K562 (cell line): ENCODE measurements around the gene ZKSCAN5. TPM values are rescaled to one million over a fixed set of nuclear protein-coding genes. Genes with fewer than 3 reads are reported as not detected.

ENCODE experiments used
- ATAC-seq: fragments of 200-7000 bp; cut with Tn5 transposase; 3 replicates; pipeline ENCODE4 v1.9.1; 2020; ENCODE audit warnings: moderate library complexity
- BruUV-seq: library from RNA; stranded (reverse); fragments of 400-500 nt; replicated peaks from 2 replicates; lab custom pipeline; 2021; lab: Mats Ljungman, UMichigan
- CTCF ChIA-PET: fragments of 300-600 bp; formaldehyde crosslinking; extraction: SDS; loops from one replicate; lab custom pipeline; 2021; ENCODE audit warnings: low intra/inter-chr PET ratio; lab: Yijun Ruan, JAX
- POLR2A ChIA-PET: fragments of 300-600, 350-650 bp; sonication (Branson Sonifier 250); formaldehyde crosslinking; extraction: SDS; loops from one replicate; lab custom pipeline; 2021; ENCODE audit warnings: antibody characterized with exemption, inconsistent platforms; lab: Yijun Ruan, JAX
- DNase-seq, 4 experiments: peaks; one replicate each; pipeline versions ENCODE4 v3.0.0 to v3.0.0-alpha.2; 2011 to 2018; ENCODE audit warnings: low spot score in 3 of 4, mixed read lengths in 3 of 4; ENCODE audit errors: extremely low read depth in 1 of 4
- FAIRE-seq: peaks from 2 replicates; lab custom pipeline; 2011; peaks lifted over from hg19 to GRCh38; lab: Jason Lieb, UNC
- H2AFZ ChIP-seq: 2 replicates; pipeline ENCODE4 v1.6.0; 2011; ENCODE audit warnings: low read depth, low read length, control low read depth, inconsistent platforms
- H3K27ac ChIP-seq: fragments of 200-600 bp; 3 replicates; pipeline ENCODE4 v1.8.0; 2011; ENCODE audit warnings: low read depth, mild to moderate bottlenecking, control low read depth, inconsistent platforms, low read length, moderate library complexity, mixed read lengths; ENCODE audit errors: extremely low read depth
- H3K27me3 ChIP-seq, 2 experiments: fragments of 300-600 bp in 1 of 2; 2 replicates in 1 of 2; 3 replicates in 1 of 2; pipeline versions ENCODE4 v1.6.0 to v1.8.0; 2011; ENCODE audit warnings: inconsistent platforms in 2 of 2, low read length in 2 of 2, mild to moderate bottlenecking in 1 of 2, mixed read lengths in 1 of 2, moderate library complexity in 1 of 2; ENCODE audit not compliant: control insufficient read depth in 2 of 2, insufficient read depth in 2 of 2
- H3K36me3 ChIP-seq: fragments of 300-600 bp; 3 replicates; pipeline ENCODE4 v1.8.0; 2011; ENCODE audit warnings: mild to moderate bottlenecking, low read length, inconsistent platforms; ENCODE audit not compliant: control insufficient read depth, insufficient read depth
- H3K4me1 ChIP-seq, 2 experiments: fragments of 200-600 bp in 1 of 2; replicated peaks in 1 of 2; 2 replicates in 1 of 2; 3 replicates in 1 of 2; pipeline versions ENCODE4 v1.5.1 to v1.8.0; 2011; ENCODE audit warnings: inconsistent platforms in 2 of 2, low read length in 2 of 2, mild to moderate bottlenecking in 1 of 2, mixed read lengths in 1 of 2, moderate library complexity in 1 of 2; ENCODE audit not compliant: control insufficient read depth in 2 of 2, insufficient read depth in 2 of 2
- H3K4me2 ChIP-seq: 2 replicates; pipeline ENCODE4 v1.6.1; 2011; ENCODE audit warnings: low read length, control low read depth, inconsistent platforms, mixed read lengths; ENCODE audit not compliant: insufficient read depth
- H3K4me3 ChIP-seq: fragments of 200-600 bp; sonication (generic), shearing (Covaris generic); 2 replicates; pipeline ENCODE4 v1.5.1; 2016; ENCODE audit warnings: control low read depth, inconsistent platforms
- H3K79me2 ChIP-seq: fragments of 200-600 bp; 3 replicates; pipeline ENCODE4 v1.8.0; 2011; ENCODE audit warnings: low read length, inconsistent platforms; ENCODE audit not compliant: control insufficient read depth, insufficient read depth
- H3K9ac ChIP-seq, 2 experiments: 2 replicates each; pipeline versions ENCODE4 v1.6.0 to v1.6.1; 2011; ENCODE audit warnings: low read depth in 2 of 2, low read length in 2 of 2, control low read depth in 1 of 2, inconsistent platforms in 1 of 2, mild to moderate bottlenecking in 1 of 2, mixed read lengths in 1 of 2; ENCODE audit not compliant: insufficient read depth in 1 of 2
- H3K9me1 ChIP-seq: one replicate; pipeline ENCODE4 v1.6.0; 2011; ENCODE audit warnings: inconsistent platforms, mild to moderate bottlenecking, low read length, moderate library complexity; ENCODE audit not compliant: control insufficient read depth, insufficient read depth
- H3K9me3 ChIP-seq: replicated peaks from 2 replicates; pipeline ENCODE4 v1.5.1; 2011; ENCODE audit warnings: low read depth, low read length, inconsistent platforms; ENCODE audit not compliant: control insufficient read depth, insufficient read depth
- H4K20me1 ChIP-seq: replicated peaks from 2 replicates; pipeline ENCODE4 v1.6.1; 2011; ENCODE audit warnings: low read length, inconsistent platforms, mixed read lengths; ENCODE audit not compliant: control insufficient read depth, insufficient read depth
- PTBP1 ChIP-seq: fragments of 200-400 bp; formaldehyde crosslinking; IDR thresholded peaks from 2 replicates; pipeline ENCODE4 v1.6.1; 2017; ENCODE audit warnings: low read depth, low read length
- SIX5 ChIP-seq, 2 experiments: IDR thresholded peaks; 2 replicates each; pipeline ENCODE4 v1.6.1; 2011; ENCODE audit warnings: low read length in 2 of 2, borderline replicate concordance in 1 of 2, low read depth in 1 of 2, mild to moderate bottlenecking in 1 of 2, moderate library complexity in 1 of 2; ENCODE audit not compliant: insufficient read depth in 1 of 2
- ZMIZ1 ChIP-seq, 2 experiments: fragments of 150-350 bp in 1 of 2; IDR thresholded peaks; 2 replicates each; pipeline ENCODE4 v1.6.1; 2012 to 2016; ENCODE audit warnings: low read depth in 2 of 2, low read length in 2 of 2, mild to moderate bottlenecking in 1 of 2, moderate library complexity in 1 of 2
- ZNF511 ChIP-seq: sonication (generic); formaldehyde crosslinking; IDR thresholded peaks from 2 replicates; pipeline ENCODE4 v1.8.0; 2022; ENCODE audit warnings: mild to moderate bottlenecking, missing genetic modification reagents
- WGBS: fragments of 100-300 bp; shearing (Covaris generic); methylation state at CpG from one replicate; pipeline ENCODE4 v1.1.6; 2016; ENCODE audit warnings: low coverage, mixed read lengths; ENCODE audit not compliant: insufficient coverage; ENCODE audit errors: missing lambda C conversion rate; 5-methylcytosine and 5-hydroxymethylcytosine counted together
- in situ Hi-C: fragments of 300-500 bp; cut with MboI; formaldehyde crosslinking; loops from 4 replicates; pipeline ENCODE4 v1.15.0; 2018; ENCODE audit warnings: inconsistent platforms, mixed read lengths
- intact Hi-C: fragments of 100-400 bp; cut with micrococcal nuclease; formaldehyde crosslinking; loops from 2 replicates; pipeline ENCODE4 v1.14.2; 2022
- polyA plus RNA-seq, 8 experiments: library from polyadenylated mRNA; depleted of rRNA in 4 of 8; stranded (reverse) in 5 of 8; unstranded in 3 of 8; fragments of >200 nt; fragmentation: Nextera tagmentation in 2 of 8; fragmentation: Illumina TruSeq in 1 of 8; extraction: Ambion mirVana in 2 of 8; extraction: Trizol in 1 of 8; gene quantifications; 2 replicates each; pipeline versions ENCODE4 v1.2.1 to v1.2.3, GENCODE V29; 2011 to 2014; ENCODE audit warnings: inconsistent platforms in 1 of 8, missing spikeins in 1 of 8
- total RNA-seq, 7 experiments: library from RNA; depleted of rRNA in 6 of 7; stranded (reverse); fragments of >200 nt in 6 of 7; fragmentation: Illumina TruSeq in 2 of 7; extraction: Trizol in 2 of 7; gene quantifications; 2 replicates each; pipeline versions ENCODE4 v1.2.1 to v1.2.3, GENCODE V29; 2011 to 2021; ENCODE audit warnings: low replicate concordance in 1 of 7
- TF ChIP-seq, protein P1 (sequence below), 2 experiments: fragments of 450-650 bp in 1 of 2; sonication (generic) in 1 of 2; formaldehyde crosslinking in 1 of 2; IDR thresholded peaks; 2 replicates each; pipeline versions ENCODE4 v1.7.1 to v1.9.0; 2016 to 2022; ENCODE audit warnings: inconsistent platforms in 1 of 2, mild to moderate bottlenecking in 1 of 2, missing genetic modification reagents in 1 of 2

Gene ZKSCAN5
- total and polyA plus RNA-seq, 9 of the 15 experiments (the other 6 are each of a cell fraction or from before 2014, with no cell fraction given): 4.2 to 19.0 (median 15.0) TPM

- Histone ChIP-seq H3K79me2 (no peaks in the 10 kb centered on the region), H3K4me2 (no peak overlapping the region), H3K4me1 (peaks cover 0 to 17% of the 10 kb centered on the region in 2 experiments; a peak in 2 of 5 replicates), H3K9me1 (no peaks in the 10 kb centered on the region), H3K36me3 (0 out of 3 replicates have a peak, but pooled peaks cover 3% of the 10 kb centered on the region), H2AFZ (no peak overlapping the region), H3K9ac (no peak overlapping the region; a peak in 1 of 4 replicates)
- POLR2A ChIA-PET: interaction anchor here (0.6 kb wide), 1 partner anchor 359 kb away, joined by 3 read pairs; no protein-coding TSS in a partner anchor
- CTCF ChIA-PET: no interaction called here
- 56% methylated on average over 9 of the region's 10 CpGs for WGBS
- ATAC-seq: no peak
- no peak for TF ChIP-seq ZNF511
- TF ChIP-seq ZMIZ1 (IDR thresholded peaks at IDR 0.05; ENCODE audit: low read depth in 2 of 2, low read length in 2 of 2): no peak
- no peak for TF ChIP-seq PTBP1
- TF ChIP-seq, protein P1, sequence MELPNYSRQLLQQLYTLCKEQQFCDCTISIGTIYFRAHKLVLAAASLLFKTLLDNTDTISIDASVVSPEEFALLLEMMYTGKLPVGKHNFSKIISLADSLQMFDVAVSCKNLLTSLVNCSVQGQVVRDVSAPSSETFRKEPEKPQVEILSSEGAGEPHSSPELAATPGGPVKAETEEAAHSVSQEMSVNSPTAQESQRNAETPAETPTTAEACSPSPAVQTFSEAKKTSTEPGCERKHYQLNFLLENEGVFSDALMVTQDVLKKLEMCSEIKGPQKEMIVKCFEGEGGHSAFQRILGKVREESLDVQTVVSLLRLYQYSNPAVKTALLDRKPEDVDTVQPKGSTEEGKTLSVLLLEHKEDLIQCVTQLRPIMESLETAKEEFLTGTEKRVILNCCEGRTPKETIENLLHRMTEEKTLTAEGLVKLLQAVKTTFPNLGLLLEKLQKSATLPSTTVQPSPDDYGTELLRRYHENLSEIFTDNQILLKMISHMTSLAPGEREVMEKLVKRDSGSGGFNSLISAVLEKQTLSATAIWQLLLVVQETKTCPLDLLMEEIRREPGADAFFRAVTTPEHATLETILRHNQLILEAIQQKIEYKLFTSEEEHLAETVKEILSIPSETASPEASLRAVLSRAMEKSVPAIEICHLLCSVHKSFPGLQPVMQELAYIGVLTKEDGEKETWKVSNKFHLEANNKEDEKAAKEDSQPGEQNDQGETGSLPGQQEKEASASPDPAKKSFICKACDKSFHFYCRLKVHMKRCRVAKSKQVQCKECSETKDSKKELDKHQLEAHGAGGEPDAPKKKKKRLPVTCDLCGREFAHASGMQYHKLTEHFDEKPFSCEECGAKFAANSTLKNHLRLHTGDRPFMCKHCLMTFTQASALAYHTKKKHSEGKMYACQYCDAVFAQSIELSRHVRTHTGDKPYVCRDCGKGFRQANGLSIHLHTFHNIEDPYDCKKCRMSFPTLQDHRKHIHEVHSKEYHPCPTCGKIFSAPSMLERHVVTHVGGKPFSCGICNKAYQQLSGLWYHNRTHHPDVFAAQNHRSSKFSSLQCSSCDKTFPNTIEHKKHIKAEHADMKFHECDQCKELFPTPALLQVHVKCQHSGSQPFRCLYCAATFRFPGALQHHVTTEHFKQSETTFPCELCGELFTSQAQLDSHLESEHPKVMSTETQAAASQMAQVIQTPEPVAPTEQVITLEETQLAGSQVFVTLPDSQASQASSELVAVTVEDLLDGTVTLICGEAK (IDR thresholded peaks at IDR 0.05): peak; percentile 73
- TF ChIP-seq, protein P1 (CRISPR knock-in tag; IDR thresholded peaks at IDR 0.05): no peak
- no peak for TF ChIP-seq SIX5 (IDR thresholded peaks at IDR 0.05; ENCODE audit: borderline replicate concordance in 1 of 2, insufficient read depth in 1 of 2, low read depth in 1 of 2, low read length in 2 of 2)
- TF ChIP-seq, all 486 proteins: peak for 1
- H3K4me3 ChIP-seq: no peak overlapping the region
- H3K27me3 ChIP-seq: peaks cover 13 to 15% of the 10 kb centered on the region in 2 experiments; a peak in 3 of 5 replicates
- in situ Hi-C loops (no loop called here), intact Hi-C loops (no loop called here)
- no peaks in the 10 kb centered on the region for H4K20me1 ChIP-seq
- FAIRE-seq (no peak), DNase-seq (no peak)
- BruUV-seq: no TSS peak
- peaks cover 2% of the 10 kb centered on the region; the same call in 1 of the 2 replicates for H3K9me3 ChIP-seq
- H3K27ac ChIP-seq: no peak overlapping the region
Measured at GRCh38 chr7:99579281-99579955, 75.0 kb downstream of the ZKSCAN5 start.
